Activated CD8-positive, alpha-beta T cell treated with anti-CD3 and anti-CD28 coated beads for 36 hours (primary cell): ENCODE data around the gene JHY. TPM values are rescaled to one million over a fixed set of nuclear protein-coding genes. Genes with fewer than 3 reads are reported as not detected.
"Not testable (repeated sequence)": the region's sequence is repeated elsewhere in the genome, so short reads cannot be mapped to it uniquely, and the experiment has no call there.

Experiments
- ATAC-seq: fragments of 200-7000 bp; cut with Tn5 transposase; one replicate; pipeline ENCODE4 v1.10.0; 2021; ENCODE audit warnings: mild to moderate bottlenecking, moderate library complexity
- CTCF ChIA-PET: fragments of 350-600 bp; sonication (Branson Sonifier 250); formaldehyde crosslinking; loops from one replicate; lab custom pipeline; 2021; ENCODE audit warnings: antibody characterized with exemption; lab: Charles Lee
- POLR2A ChIA-PET: fragments of 350-600 bp; sonication (Branson Sonifier 250); formaldehyde crosslinking; loops from one replicate; lab custom pipeline; 2021; ENCODE audit warnings: antibody characterized with exemption; lab: Charles Lee
- DNase-seq: peaks from one replicate; pipeline ENCODE4 v3.0.0-alpha.2; 2020
- H3K27ac Mint-ChIP-seq: one replicate; pipeline ENCODE4 v1.8.0; 2021; ENCODE audit warnings: mild to moderate bottlenecking, mixed read lengths
- H3K27me3 Mint-ChIP-seq: one replicate; pipeline ENCODE4 v1.8.0; 2021; ENCODE audit warnings: mixed read lengths
- H3K36me3 Mint-ChIP-seq: one replicate; pipeline ENCODE4 v1.8.0; 2021; ENCODE audit warnings: low read depth, mixed read lengths
- H3K4me1 Mint-ChIP-seq: one replicate; pipeline ENCODE4 v1.8.0; 2021; ENCODE audit warnings: low read depth, mixed read lengths
- H3K4me3 Mint-ChIP-seq: one replicate; pipeline ENCODE4 v1.8.0; 2021; ENCODE audit warnings: mild to moderate bottlenecking, moderate library complexity, mixed read lengths
- H3K9me3 Mint-ChIP-seq: one replicate; pipeline ENCODE4 v1.8.0; 2021; ENCODE audit warnings: mixed read lengths
- intact Hi-C: fragments of 100-400 bp; cut with micrococcal nuclease; formaldehyde crosslinking; loops from one replicate; pipeline ENCODE4 v1.10.0; 2022
- total RNA-seq, 2 experiments: library from RNA; stranded (reverse); gene quantifications; one replicate each; pipeline ENCODE4 v1.2.3, GENCODE V29; 2021
- TF ChIP-seq, protein P1 (sequence below): fragments of 200-600 bp; IDR thresholded peaks from one replicate; pipeline ENCODE4 v1.8.0; 2022; ENCODE audit warnings: antibody characterized with exemption, mild to moderate bottlenecking

Gene JHY
- total RNA-seq, 2 experiments from 2014 or later, result 1.3 to 1.8 TPM

GRCh38 chr11:122853971-122854446 lies 28.6 kb upstream of the JHY start:
- Mint-ChIP-seq H3K27me3 (no peaks in the 10 kb centered on the region), H3K36me3 (peaks cover 52% of the 10 kb centered on the region), H3K27ac (no peak overlapping the region), H3K4me3 (no peak overlapping the region), H3K4me1 (peaks cover 66% of the 10 kb centered on the region), H3K9me3 (no peaks in the 10 kb centered on the region)
- ATAC-seq (no peak), DNase-seq (peak; percentile 64)
- ChIA-PET CTCF (interaction anchor here (0.6 to 11.0 kb wide), 41 partner anchors 9 to 276 kb away, joined by 3 to 352 read pairs (median 5); partner anchors contain the start of gene CRTAM), POLR2A (interaction anchor here (0.6 to 7.5 kb wide), 11 partner anchors 10 to 207 kb away, joined by 3 to 61 read pairs (median 4); partner anchors contain the start of gene CRTAM)
- intact Hi-C loops, result loop anchor here (2.0 to 10.0 kb wide), 5 partner anchors 42 to 222 kb away; no protein-coding TSS in a partner anchor
- TF ChIP-seq, protein P1, sequence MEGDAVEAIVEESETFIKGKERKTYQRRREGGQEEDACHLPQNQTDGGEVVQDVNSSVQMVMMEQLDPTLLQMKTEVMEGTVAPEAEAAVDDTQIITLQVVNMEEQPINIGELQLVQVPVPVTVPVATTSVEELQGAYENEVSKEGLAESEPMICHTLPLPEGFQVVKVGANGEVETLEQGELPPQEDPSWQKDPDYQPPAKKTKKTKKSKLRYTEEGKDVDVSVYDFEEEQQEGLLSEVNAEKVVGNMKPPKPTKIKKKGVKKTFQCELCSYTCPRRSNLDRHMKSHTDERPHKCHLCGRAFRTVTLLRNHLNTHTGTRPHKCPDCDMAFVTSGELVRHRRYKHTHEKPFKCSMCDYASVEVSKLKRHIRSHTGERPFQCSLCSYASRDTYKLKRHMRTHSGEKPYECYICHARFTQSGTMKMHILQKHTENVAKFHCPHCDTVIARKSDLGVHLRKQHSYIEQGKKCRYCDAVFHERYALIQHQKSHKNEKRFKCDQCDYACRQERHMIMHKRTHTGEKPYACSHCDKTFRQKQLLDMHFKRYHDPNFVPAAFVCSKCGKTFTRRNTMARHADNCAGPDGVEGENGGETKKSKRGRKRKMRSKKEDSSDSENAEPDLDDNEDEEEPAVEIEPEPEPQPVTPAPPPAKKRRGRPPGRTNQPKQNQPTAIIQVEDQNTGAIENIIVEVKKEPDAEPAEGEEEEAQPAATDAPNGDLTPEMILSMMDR, result peak; percentile 95

GRCh38 chr11:122861631-122862030 lies 20.9 kb upstream of the JHY start:
- no peak overlapping the region for H3K4me3 Mint-ChIP-seq
- peaks cover 24% of the 10 kb centered on the region for H3K4me1 Mint-ChIP-seq
- no peak for ATAC-seq
- no peak overlapping the region for H3K27ac Mint-ChIP-seq
- CTCF ChIA-PET, result interaction anchor here (3.1 to 7.1 kb wide), 7 partner anchors 17 to 193 kb away, joined by 11 to 127 read pairs (median 44); no protein-coding TSS in a partner anchor
- H3K36me3 Mint-ChIP-seq, result peaks cover 46% of the 10 kb centered on the region
- H3K27me3 Mint-ChIP-seq, result no peaks in the 10 kb centered on the region
- no peak for DNase-seq
- intact Hi-C loops, result no loop called here
- no peaks in the 10 kb centered on the region for H3K9me3 Mint-ChIP-seq
- POLR2A ChIA-PET, result no interaction called here
- TF ChIP-seq, protein P1, result no peak

DNA sequence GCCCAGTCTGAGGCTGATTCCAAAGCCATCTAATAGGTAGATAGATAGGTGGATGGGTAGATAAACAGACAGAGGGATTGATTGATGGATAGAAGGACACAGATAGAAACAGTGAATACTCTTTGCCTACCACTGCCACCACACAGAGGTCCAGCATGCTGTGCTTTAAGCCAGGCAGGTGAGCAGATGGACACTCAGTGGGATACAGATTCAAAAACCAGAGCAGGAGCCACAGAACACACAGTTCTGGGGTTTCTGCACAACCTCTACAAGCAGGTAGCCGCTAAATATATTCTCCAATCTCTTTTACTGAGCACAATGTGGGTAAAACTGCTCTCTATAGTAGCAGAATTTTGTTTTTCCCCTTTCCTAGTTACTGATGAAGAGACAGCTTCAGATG lies 20.5 kb upstream of the JHY start:
- H3K4me1 Mint-ChIP-seq, result peaks cover 20% of the 10 kb centered on the region
- no peak overlapping the region for H3K27ac Mint-ChIP-seq
- CTCF ChIA-PET, result interaction anchor here (0.9 to 7.1 kb wide), 11 partner anchors 9 to 193 kb away, joined by 3 to 127 read pairs (median 28); no protein-coding TSS in a partner anchor
- H3K36me3 Mint-ChIP-seq, result peaks cover 48% of the 10 kb centered on the region
- ATAC-seq (no peak), DNase-seq (no peak)
- H3K4me3 Mint-ChIP-seq, result no peak overlapping the region
- intact Hi-C loops, result no loop called here
- H3K27me3 Mint-ChIP-seq, result no peaks in the 10 kb centered on the region
- POLR2A ChIA-PET, result interaction anchor here (0.6 to 2.1 kb wide), 2 partner anchors 16 to 24 kb away, joined by 4 to 5 read pairs; partner anchors contain the start of gene CRTAM
- TF ChIP-seq, protein P1, result no peak
- no peaks in the 10 kb centered on the region for H3K9me3 Mint-ChIP-seq

GRCh38 chr11:122863154-122863553 lies 19.4 kb upstream of the JHY start:
- H3K27ac Mint-ChIP-seq, intact Hi-C loops, ATAC-seq, DNase-seq, H3K4me3 Mint-ChIP-seq, H3K27me3 Mint-ChIP-seq, H3K9me3 Mint-ChIP-seq: not testable (repeated sequence)
- Mint-ChIP-seq H3K36me3 (peaks cover 50% of the 10 kb centered on the region), H3K4me1 (peaks cover 17% of the 10 kb centered on the region)
- POLR2A ChIA-PET, result interaction anchor here (1.2 to 2.1 kb wide), 4 partner anchors 25 to 191 kb away, joined by 3 to 5 read pairs (median 4); partner anchors contain the start of gene CRTAM
- CTCF ChIA-PET, result interaction anchor here (0.6 to 7.1 kb wide), 41 partner anchors 10 to 282 kb away, joined by 3 to 127 read pairs (median 6); partner anchors contain the start of gene CRTAM

DNA sequence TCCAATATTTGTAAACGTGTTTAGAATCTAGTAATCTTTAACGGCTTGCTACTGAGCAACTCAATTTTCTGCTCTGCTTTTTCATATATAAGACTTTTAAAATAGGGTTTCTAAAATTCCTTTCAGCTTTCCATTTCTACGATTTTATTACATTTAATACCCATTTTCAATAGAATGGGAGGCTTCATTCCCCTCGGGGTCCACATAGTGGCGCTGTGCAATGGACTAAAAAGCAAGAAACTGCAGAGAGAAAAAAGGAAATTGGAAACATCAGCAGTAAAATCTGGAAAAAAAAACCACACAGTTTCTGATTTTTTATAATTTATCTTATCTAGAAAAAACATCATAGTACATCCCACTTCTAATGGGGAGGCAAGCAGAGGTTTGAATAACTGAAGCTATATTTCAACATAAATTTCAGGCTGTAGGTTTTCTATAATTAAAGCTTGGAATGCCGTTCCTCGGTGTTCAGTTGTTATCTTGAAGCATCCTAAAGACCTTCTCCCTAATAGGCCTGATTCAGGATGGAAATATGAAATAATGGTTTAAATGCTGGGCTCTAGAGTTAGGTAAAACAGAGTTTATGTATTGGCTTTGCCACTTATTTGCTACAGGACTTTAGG lies 18.7 kb upstream of the JHY start:
- intact Hi-C loops, result no loop called here
- H3K9me3 Mint-ChIP-seq, result no peaks in the 10 kb centered on the region
- no peaks in the 10 kb centered on the region for H3K27me3 Mint-ChIP-seq
- peaks cover 50% of the 10 kb centered on the region for H3K36me3 Mint-ChIP-seq
- H3K27ac Mint-ChIP-seq, result no peak overlapping the region
- peak; percentile 66 for DNase-seq
- CTCF ChIA-PET, result interaction anchor here (0.6 to 7.1 kb wide), 47 partner anchors 10 to 282 kb away, joined by 3 to 127 read pairs (median 5); partner anchors contain the start of gene CRTAM
- no peak for ATAC-seq
- H3K4me1 Mint-ChIP-seq, result peaks cover 17% of the 10 kb centered on the region
- POLR2A ChIA-PET, result interaction anchor here (0.6 to 2.1 kb wide), 7 partner anchors 26 to 191 kb away, joined by 3 to 5 read pairs (median 4); partner anchors contain the start of gene CRTAM
- H3K4me3 Mint-ChIP-seq, result no peak overlapping the region
- TF ChIP-seq, protein P1, result peak; percentile 89
